Fibroblast of mammary gland (primary cell): Measurements from ENCODE around the gene ZNF69.
"Not testable (repeated sequence)": the region's sequence is repeated elsewhere in the genome, so short reads cannot be mapped to it uniquely, and the experiment has no call there.

Experiments used
- DNase-seq: peaks from one replicate; pipeline ENCODE4 v3.0.0-alpha.2; 2010; ENCODE audit warnings: low read depth
- H3K4me3 ChIP-seq: 2 replicates; pipeline ENCODE4 v1.5.1; 2011; ENCODE audit warnings: low read depth, mild to moderate bottlenecking, low read length, moderate library complexity; ENCODE audit not compliant: control insufficient read depth
- CTCF ChIP-seq: conservative IDR thresholded peaks from 2 replicates; pipeline ENCODE4 v1.5.1; 2011; ENCODE audit warnings: low read depth, low read length, inconsistent platforms; ENCODE audit not compliant: control insufficient read depth, insufficient read depth

ZNF69 gene

GRCh38 chr19:11927227-11927626 lies 39.6 kb downstream of the ZNF69 start:
- DNase-seq = no peak
- TF ChIP-seq CTCF = no peak
- no peak overlapping the region for H3K4me3 ChIP-seq

GRCh38 chr19:11931051-11931450 lies 43.5 kb downstream of the ZNF69 start:
- DNase-seq = no peak
- TF ChIP-seq CTCF = no peak
- H3K4me3 ChIP-seq = no peak overlapping the region

DNA sequence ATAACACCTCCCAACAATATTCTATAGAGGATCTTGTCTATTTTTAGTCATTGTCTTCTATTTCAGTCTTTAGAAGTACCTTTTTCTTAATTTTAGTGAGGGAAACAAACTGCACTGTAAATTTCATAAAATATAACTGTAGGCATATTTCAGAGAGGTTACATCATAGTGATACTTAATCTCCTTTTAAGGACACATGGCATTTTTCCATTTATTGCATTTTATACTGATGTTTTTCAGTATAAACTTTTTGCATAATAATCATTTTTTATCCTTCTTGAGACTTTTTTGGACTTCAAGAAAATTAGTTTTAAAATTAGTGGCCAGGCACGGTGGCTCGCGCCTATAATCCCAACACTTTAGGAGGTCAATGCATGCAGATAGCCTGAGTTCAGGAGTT lies 43.9 kb downstream of the ZNF69 start:
- DNase-seq = no peak
- no peak for TF ChIP-seq CTCF
- no peak overlapping the region for H3K4me3 ChIP-seq

- not testable (repeated sequence) for DNase-seq, H3K4me3 ChIP-seq
Observed at GRCh38 chr19:11935829-11936228, 48.2 kb downstream of the ZNF69 start.

GRCh38 chr19:11938383-11938782 lies 50.8 kb downstream of the ZNF69 start:
- DNase-seq, H3K4me3 ChIP-seq: not testable (repeated sequence)

DNA sequence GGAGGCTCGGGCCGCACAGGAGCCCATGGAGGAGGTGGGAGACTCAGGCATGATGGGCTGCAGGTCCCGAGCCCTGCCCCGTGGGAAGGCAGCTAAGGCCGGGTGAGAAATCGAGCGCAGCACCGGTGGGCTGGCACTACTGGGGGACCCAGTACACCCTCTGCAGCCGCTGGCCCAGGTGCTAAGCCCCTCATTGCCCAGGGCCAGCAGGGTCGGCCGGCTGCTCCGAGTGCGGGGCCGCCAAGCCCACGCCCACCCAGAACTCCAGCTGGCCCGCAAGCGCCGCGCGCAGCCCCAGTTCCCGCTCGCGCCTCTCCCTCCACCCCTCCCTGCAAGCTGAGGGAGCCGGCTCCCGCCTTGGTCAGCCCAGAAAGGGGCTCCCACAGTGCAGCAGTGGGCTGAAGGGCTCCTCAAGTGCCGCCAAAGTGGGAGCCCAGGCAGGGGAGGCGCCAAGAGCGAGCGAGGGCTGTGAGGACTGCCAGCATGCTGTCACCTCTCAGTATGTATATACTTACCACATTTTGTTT lies 53.8 kb downstream of the ZNF69 start:
- DNase-seq, H3K4me3 ChIP-seq: not testable (repeated sequence)

GRCh38 chr19:11942008-11942842 lies 54.6 kb downstream of the ZNF69 start:
- TF ChIP-seq CTCF = no peak
- no peak overlapping the region for H3K4me3 ChIP-seq
- no peak for DNase-seq

- no peak for TF ChIP-seq CTCF
- no peak overlapping the region for H3K4me3 ChIP-seq
- no peak for DNase-seq
Observed at GRCh38 chr19:11942843-11943108, 55.2 kb downstream of the ZNF69 start.
